Measurements from ENCODE around the gene TSHZ2.

DNA sequence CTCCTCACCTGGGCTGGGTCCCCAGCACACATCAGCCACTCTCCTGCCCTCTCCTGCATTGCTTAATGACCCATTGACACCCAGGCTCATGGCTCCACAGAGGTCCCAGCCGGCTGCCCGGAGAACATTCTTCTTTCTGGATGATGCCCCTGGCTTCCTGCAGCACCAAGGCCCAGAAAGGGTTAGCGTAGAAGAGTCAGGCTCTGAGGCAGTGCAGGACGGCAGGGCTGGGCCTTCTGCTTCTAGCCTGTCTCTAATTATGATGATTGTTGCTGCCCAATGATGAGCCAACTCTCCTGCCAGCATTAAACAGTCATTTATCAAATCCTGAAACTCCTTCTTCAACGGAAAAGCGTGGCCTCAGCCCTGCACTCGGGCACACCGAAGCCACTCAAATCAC lies 555.0 kb downstream of the TSHZ2 start:
- TF ChIP-seq CTCF (IDR thresholded peaks at IDR 0.05; ENCODE audit: low read depth, low read length) (no peak), EZH2phosphoT487 (IDR thresholded peaks at IDR 0.05; ENCODE audit: low read depth) (no peak)
